Heart left ventricle (tissue), 16 donors: ENCODE results near the gene ZNF785. TPM values are rescaled to one million over a fixed set of nuclear protein-coding genes. Genes with fewer than 3 reads are reported as not detected.

Source experiments
- ATAC-seq, 4 donors: fragments of 200-7000 bp; cut with Tn5 transposase; one replicate each; pipeline ENCODE4 v1.9.1; 2020 to 2022; ENCODE audit warnings: moderate library complexity in 4 of 4, mild to moderate bottlenecking in 3 of 4, moderate number of reproducible peaks in 1 of 4
- DNase-seq, 5 donors: peaks; one replicate each; pipeline ENCODE4 v3.0.0-alpha.2; 2020
- H3K27ac ChIP-seq, 12 donors: fragments of 200-600 bp; sonication (generic) in 4 of 12; one replicate each; pipeline versions ENCODE4 v1.5.0 to v1.8.0; 2016 to 2022; ENCODE audit warnings: mild to moderate bottlenecking in 2 of 12
- H3K27me3 ChIP-seq, 9 donors: fragments of 200-600 bp; sonication (generic) in 2 of 9; one replicate each; pipeline versions ENCODE4 v1.5.1 to v1.8.0; 2016 to 2022; ENCODE audit warnings: mild to moderate bottlenecking in 3 of 9
- H3K36me3 ChIP-seq, 9 donors: fragments of 200-600 bp; sonication (generic) in 2 of 9; one replicate each; pipeline versions ENCODE4 v1.5.0 to v1.8.0; 2018 to 2022; ENCODE audit warnings: mild to moderate bottlenecking in 2 of 9
- H3K4me1 ChIP-seq, 12 donors: fragments of 200-600 bp; sonication (generic) in 4 of 12; one replicate each; pipeline versions ENCODE4 v1.5.0 to v1.8.0; 2016 to 2022; ENCODE audit warnings: mild to moderate bottlenecking in 3 of 12
- H3K4me3 ChIP-seq, 12 donors: fragments of 200-600 bp; sonication (generic) in 4 of 12; one replicate each; pipeline versions ENCODE4 v1.5.0 to v1.8.0; 2017 to 2022; ENCODE audit warnings: mild to moderate bottlenecking in 9 of 12, moderate library complexity in 4 of 12
- H3K9me3 ChIP-seq, 12 donors: fragments of 200-600 bp; sonication (generic) in 4 of 12; one replicate each; pipeline versions ENCODE4 v1.5.0 to v1.8.0; 2016 to 2022; ENCODE audit warnings: mild to moderate bottlenecking in 1 of 12
- CTCF ChIP-seq, 12 donors: fragments of 200-600 bp; sonication (generic) in 4 of 12; IDR thresholded peaks; one replicate each; pipeline versions ENCODE4 v1.5.0 to v1.8.0; 2018 to 2022; ENCODE audit warnings: antibody characterized with exemption in 12 of 12, mild to moderate bottlenecking in 5 of 12
- POLR2A ChIP-seq, 2 donors: fragments of 450-650 bp; IDR thresholded peaks; one replicate each; pipeline ENCODE4 v1.6.1; 2017; ENCODE audit warnings: antibody characterized with exemption in 2 of 2, mild to moderate bottlenecking in 2 of 2, moderate library complexity in 2 of 2
- WGBS, 4 donors: extraction: QIAGEN DNeasy Blood & Tissue Kit in 2 of 4; methylation state at CpG; one replicate each; pipeline versions ENCODE4 v1.1.5 to v1.1.7; 2013 to 2018; 5-methylcytosine and 5-hydroxymethylcytosine counted together
- intact Hi-C, 10 donors: fragments of 100-400 bp; cut with DNase I; formaldehyde crosslinking; loops; one replicate each; pipeline versions ENCODE4 v1.11.1 to v1.14.2; 2022
- polyA plus RNA-seq, 2 donors: library from polyadenylated mRNA; stranded (reverse); fragments of 200-250 nt; gene quantifications; one replicate each; pipeline ENCODE4 v1.2.3, GENCODE V29; 2013
- total RNA-seq, 9 donors: library from RNA; depleted of rRNA in 2 of 9; stranded (reverse); fragments of >200 nt in 2 of 9; fragmentation: NEBNext Ultra II Directional in 3 of 9; extraction: Animal tissue kit (Norgen Biotek cat#: 25700) in 3 of 9; gene quantifications; one replicate each; pipeline versions ENCODE4 v1.1.0 to v1.2.4, GENCODE V29; 2016 to 2023
- donor health status: ischemic (EF 13 %, LVEDD 7.1; RV severe dilation, severe dysfunction).
- donor health status: healthy with polysubstance abuse.
- donor health status: DM: no; HTN: yes; CAD: no.
- donor health status: DM: no; HTN: no; CAD: no.
- donor health status: ischemic (EF 25% LVEDD 6.9; RV normal size, moderate dysfunction).
- donor health status: ischemic (EF 25% LVEDD 5.7; RV mildly dilated, moderate dysfunction).
- donor health status: healthy.
- donor health status: DM: yes; HTN: yes; CAD: no.
- donor health status: ischemic (EF 35%, LVEDD 5.7; RV mildly dilated, moderate dysfunction).
- donor health status: nonischemic (EF 11% LVEDD 7.7; RV severe dilation, severe dysfunction).
- donor health status: DM: yes; HTN: yes; CAD: no.
- donor health status: PGD.
- donor health status: ischemic (EF 29% LVEDD 5.4; RV normal size, mild dysfunction).
- donor health status: nonischemic (EF 23%, LVEDD 6.1; RV moderate dilation, normal function).

The ZNF785 gene
- total and polyA plus RNA-seq, 11 donors = 2.9 to 10.9 (median 4.5) TPM

GRCh38 chr16:30569746-30570635 lies 15.5 kb downstream of the ZNF785 start:
- Histone ChIP-seq H3K36me3 (peaks cover 0 to 10% (median 3%) of the 10 kb centered on the region in 9 donors), H3K4me3 (peak overlapping the region in 8 of 12 donors; percentile 74 to 91 (median 84)), H3K9me3 (no peaks in the 10 kb centered on the region), H3K27me3 (no peaks in the 10 kb centered on the region), H3K27ac (peak overlapping the region in 11 of 12 donors; percentile 88 to 100 (median 98)), H3K4me1 (peaks cover 3 to 41% (median 20%) of the 10 kb centered on the region in 12 donors)
- ATAC-seq = no peak
- no peak for DNase-seq
- TF ChIP-seq POLR2A (IDR thresholded peaks at IDR 0.05) (no peak), CTCF (IDR thresholded peaks at IDR 0.05) (no peak)
- 72 to 81% (median 77%) methylated on average over 18 to 44 of the region's 44 CpGs for WGBS, 4 donors
- intact Hi-C loops = loop anchor here in 6 of 10 donors (5.0 kb wide), 5 partner anchors 33 to 82 kb away; partner anchors contain the start of genes ZNF747 (in 3 of the 6), ZNF768 (in 2 of the 6) and PRR14 (in 1 of the 6)

GRCh38 chr16:30569281-30569680 lies 16.2 kb downstream of the ZNF785 start:
- H3K4me3 ChIP-seq = no peak overlapping the region
- no peaks in the 10 kb centered on the region for H3K9me3 ChIP-seq
- no peaks in the 10 kb centered on the region for H3K27me3 ChIP-seq
- ATAC-seq (no peak), DNase-seq (no peak)
- H3K36me3 ChIP-seq = peaks cover 0 to 10% (median 3%) of the 10 kb centered on the region in 9 donors
- intact Hi-C loops = no loop called here
- H3K4me1 ChIP-seq = peaks cover 3 to 41% (median 20%) of the 10 kb centered on the region in 12 donors
- WGBS, 4 donors = 92 to 96% (median 93%) methylated on average over 3 of the region's 3 CpGs
- TF ChIP-seq POLR2A (IDR thresholded peaks at IDR 0.05) (no peak), CTCF (IDR thresholded peaks at IDR 0.05) (no peak)
- peak overlapping the region in 3 of 12 donors; percentile 24 to 96 (median 74) for H3K27ac ChIP-seq

- Histone ChIP-seq H3K4me1 (peaks cover 3 to 41% (median 20%) of the 10 kb centered on the region in 12 donors), H3K4me3 (no peak overlapping the region), H3K36me3 (peaks cover 0 to 10% (median 3%) of the 10 kb centered on the region in 9 donors), H3K9me3 (no peaks in the 10 kb centered on the region), H3K27me3 (no peaks in the 10 kb centered on the region), H3K27ac (peak overlapping the region in 2 of 12 donors; percentile 24 to 74)
- 68 to 82% (median 77%) methylated on average over 6 of the region's 6 CpGs for WGBS, 4 donors
- intact Hi-C loops = no loop called here
- DNase-seq = no peak
- no peak for TF ChIP-seq CTCF (IDR thresholded peaks at IDR 0.05)
- TF ChIP-seq POLR2A (IDR thresholded peaks at IDR 0.05) = no peak
- no peak for ATAC-seq
These were observed 17.4 kb downstream of the ZNF785 start for GRCh38 chr16:30567991-30568638.
